Peyer's patch (tissue), 4 donors: ENCODE measurements around the gene SYCP2.

Experiments used
- POLR2A ChIP-seq, 2 donors: fragments of 450-650 bp; IDR thresholded peaks; one replicate each; pipeline ENCODE4 v1.5.1; 2017; ENCODE audit warnings: antibody characterized with exemption in 2 of 2, mild to moderate bottlenecking in 2 of 2, moderate library complexity in 2 of 2
- TF ChIP-seq, protein P1 (sequence below), 6 experiments: fragments of 450-650 bp in 4 of 6; fragments of 200-600 bp in 2 of 6; sonication (generic) in 1 of 6; IDR thresholded peaks; one replicate each; pipeline ENCODE4 v1.5.1; 2017 to 2019; ENCODE audit warnings: antibody characterized with exemption in 6 of 6, mild to moderate bottlenecking in 3 of 6, moderate library complexity in 1 of 6

DNA sequence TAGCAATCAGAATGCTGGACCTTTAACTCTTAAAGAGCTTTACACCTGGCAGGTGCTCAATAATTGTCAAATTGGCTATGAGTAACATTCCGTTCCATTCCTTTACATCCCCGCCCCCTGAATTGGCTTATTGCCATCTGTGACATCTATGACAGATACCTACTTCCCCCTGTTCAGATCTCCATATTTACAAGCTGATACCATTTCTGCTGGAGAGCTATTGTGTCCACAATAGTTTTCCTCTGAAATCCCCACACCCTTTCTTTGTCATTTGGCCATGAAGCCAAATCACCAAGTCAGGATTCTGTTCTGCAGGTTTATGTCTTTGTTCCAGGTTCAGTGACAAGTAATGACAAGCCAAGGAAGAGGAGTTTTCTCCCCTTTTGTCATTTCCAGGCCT, 28.0 kb upstream of the SYCP2 start:
- TF ChIP-seq, protein P1, sequence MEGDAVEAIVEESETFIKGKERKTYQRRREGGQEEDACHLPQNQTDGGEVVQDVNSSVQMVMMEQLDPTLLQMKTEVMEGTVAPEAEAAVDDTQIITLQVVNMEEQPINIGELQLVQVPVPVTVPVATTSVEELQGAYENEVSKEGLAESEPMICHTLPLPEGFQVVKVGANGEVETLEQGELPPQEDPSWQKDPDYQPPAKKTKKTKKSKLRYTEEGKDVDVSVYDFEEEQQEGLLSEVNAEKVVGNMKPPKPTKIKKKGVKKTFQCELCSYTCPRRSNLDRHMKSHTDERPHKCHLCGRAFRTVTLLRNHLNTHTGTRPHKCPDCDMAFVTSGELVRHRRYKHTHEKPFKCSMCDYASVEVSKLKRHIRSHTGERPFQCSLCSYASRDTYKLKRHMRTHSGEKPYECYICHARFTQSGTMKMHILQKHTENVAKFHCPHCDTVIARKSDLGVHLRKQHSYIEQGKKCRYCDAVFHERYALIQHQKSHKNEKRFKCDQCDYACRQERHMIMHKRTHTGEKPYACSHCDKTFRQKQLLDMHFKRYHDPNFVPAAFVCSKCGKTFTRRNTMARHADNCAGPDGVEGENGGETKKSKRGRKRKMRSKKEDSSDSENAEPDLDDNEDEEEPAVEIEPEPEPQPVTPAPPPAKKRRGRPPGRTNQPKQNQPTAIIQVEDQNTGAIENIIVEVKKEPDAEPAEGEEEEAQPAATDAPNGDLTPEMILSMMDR (IDR thresholded peaks at IDR 0.05) = no peak
- TF ChIP-seq POLR2A (IDR thresholded peaks at IDR 0.05) = no peak
